ENCODE data around the gene UBE3B.

Gene UBE3B

GRCh38 chr12:109550281-109550680 lies 72.8 kb downstream of the UBE3B start:
- DNase-seq (ENCODE audit: low read depth in 2 of 3, low spot score in 1 of 3), result no peak

- DNase-seq (ENCODE audit: low read depth in 2 of 3, low spot score in 1 of 3), result no peak
Measured at GRCh38 chr12:109551108-109551507, 73.7 kb downstream of the UBE3B start.

- no peak for DNase-seq (ENCODE audit: low read depth in 2 of 3, low spot score in 1 of 3)
Measured at GRCh38 chr12:109552971-109553370, 75.5 kb downstream of the UBE3B start.

GRCh38 chr12:109553483-109553882 lies 76.0 kb downstream of the UBE3B start:
- no peak for DNase-seq (ENCODE audit: low read depth in 2 of 3, low spot score in 1 of 3)

GRCh38 chr12:109553906-109554500 lies 76.6 kb downstream of the UBE3B start:
- DNase-seq (ENCODE audit: low read depth in 2 of 3, low spot score in 1 of 3), result no peak

- no peak for DNase-seq (ENCODE audit: low read depth in 2 of 3, low spot score in 1 of 3)
Measured at GRCh38 chr12:109554761-109555160, 77.3 kb downstream of the UBE3B start.

GRCh38 chr12:109555431-109556315 lies 78.2 kb downstream of the UBE3B start:
- no peak for DNase-seq (ENCODE audit: low read depth in 2 of 3, low spot score in 1 of 3)

- no peak for DNase-seq (ENCODE audit: low read depth in 2 of 3, low spot score in 1 of 3)
Measured at GRCh38 chr12:109557200-109557599, 79.8 kb downstream of the UBE3B start.

GRCh38 chr12:109557805-109558204 lies 80.4 kb downstream of the UBE3B start:
- no peak for DNase-seq (ENCODE audit: low read depth in 2 of 3, low spot score in 1 of 3)

- no peak for DNase-seq (ENCODE audit: low read depth in 2 of 3, low spot score in 1 of 3)
Measured at GRCh38 chr12:109558374-109559199, 81.2 kb downstream of the UBE3B start.

GRCh38 chr12:109559200-109559505 lies 81.7 kb downstream of the UBE3B start:
- DNase-seq (ENCODE audit: low read depth in 2 of 3, low spot score in 1 of 3), result no peak

- no peak for DNase-seq (ENCODE audit: low read depth in 2 of 3, low spot score in 1 of 3)
Measured at GRCh38 chr12:109559601-109560000, 82.2 kb downstream of the UBE3B start.

- no peak for DNase-seq (ENCODE audit: low read depth in 2 of 3, low spot score in 1 of 3)
Measured at GRCh38 chr12:109560867-109561710, 83.7 kb downstream of the UBE3B start.

GRCh38 chr12:109561711-109562030 lies 84.2 kb downstream of the UBE3B start:
- no peak for DNase-seq (ENCODE audit: low read depth in 2 of 3, low spot score in 1 of 3)

GRCh38 chr12:109562871-109563270 lies 85.4 kb downstream of the UBE3B start:
- no peak for DNase-seq (ENCODE audit: low read depth in 2 of 3, low spot score in 1 of 3)

- no peak for DNase-seq (ENCODE audit: low read depth in 2 of 3, low spot score in 1 of 3)
Measured at GRCh38 chr12:109563291-109564284, 86.2 kb downstream of the UBE3B start.

- no peak for DNase-seq (ENCODE audit: low read depth in 2 of 3, low spot score in 1 of 3)
Measured at GRCh38 chr12:109566424-109566823, 89.0 kb downstream of the UBE3B start.

- no peak for DNase-seq (ENCODE audit: low read depth in 2 of 3, low spot score in 1 of 3)
Measured at GRCh38 chr12:109567296-109567695, 89.9 kb downstream of the UBE3B start.

GRCh38 chr12:109567967-109568366 lies 90.5 kb downstream of the UBE3B start:
- DNase-seq (ENCODE audit: low read depth in 2 of 3, low spot score in 1 of 3), result no peak

GRCh38 chr12:109568486-109568885 lies 91.1 kb downstream of the UBE3B start:
- DNase-seq (ENCODE audit: low read depth in 2 of 3, low spot score in 1 of 3), result no peak
